HepG2 (cell line): ENCODE results near the gene EHD4. TPM values are rescaled to one million over a fixed set of nuclear protein-coding genes. Genes with fewer than 3 reads are reported as not detected.

ENCODE experiments used
- CEBPG ChIP-seq: IDR thresholded peaks from 2 replicates; pipeline ENCODE4 v1.6.1; 2016
- CREB1 ChIP-seq, 2 experiments: fragments of 450-650 bp in 1 of 2; IDR thresholded peaks; 2 replicates each; pipeline ENCODE4 v1.6.1; 2016 to 2017; ENCODE audit warnings: control low read depth in 1 of 2, mild to moderate bottlenecking in 1 of 2, missing compliant biosample characterization in 1 of 2, missing genetic modification characterization in 1 of 2
- CREM ChIP-seq, 2 experiments: sonication (generic) in 1 of 2; formaldehyde crosslinking in 1 of 2; IDR thresholded peaks; 2 replicates each; pipeline versions ENCODE4 v1.4.0 to v1.6.1; 2016 to 2020; ENCODE audit warnings: antibody characterized with exemption in 1 of 2, mild to moderate bottlenecking in 1 of 2, missing genetic modification reagents in 1 of 2
- FOXA1 ChIP-seq, 2 experiments: fragments of 450-650 bp in 1 of 2; sonication (generic) in 1 of 2; formaldehyde crosslinking in 1 of 2; IDR thresholded peaks; 2 replicates each; pipeline versions ENCODE4 v1.4.0 to v1.6.1; 2016 to 2020; ENCODE audit warnings: missing genetic modification reagents in 1 of 2
- JUN ChIP-seq: sonication (generic); formaldehyde crosslinking; IDR thresholded peaks from 2 replicates; pipeline ENCODE4 v1.4.0; 2020; ENCODE audit warnings: mild to moderate bottlenecking, missing genetic modification reagents
- JUND ChIP-seq: sonication (generic); formaldehyde crosslinking; IDR thresholded peaks from 2 replicates; pipeline ENCODE4 v1.8.0; 2022; ENCODE audit warnings: mild to moderate bottlenecking, missing genetic modification reagents
- KLF16 ChIP-seq, 2 experiments: sonication (generic) in 1 of 2; formaldehyde crosslinking in 1 of 2; IDR thresholded peaks; 2 replicates each; pipeline versions ENCODE4 v1.6.1 to v1.8.0; 2016 to 2023; ENCODE audit warnings: missing genetic modification reagents in 2 of 2, missing compliant biosample characterization in 1 of 2
- KMT2B ChIP-seq: IDR thresholded peaks from 2 replicates; pipeline ENCODE4 v1.6.1; 2016; ENCODE audit warnings: missing genetic modification reagents, missing compliant biosample characterization
- LCORL ChIP-seq, 2 experiments: fragments of 450-650 bp in 1 of 2; sonication (generic) in 1 of 2; formaldehyde crosslinking in 1 of 2; IDR thresholded peaks; 2 replicates each; pipeline versions ENCODE4 v1.5.0 to v1.6.1; 2017 to 2020; ENCODE audit warnings: antibody characterized with exemption in 1 of 2, missing genetic modification reagents in 1 of 2
- NFE2L1 ChIP-seq: sonication (generic); formaldehyde crosslinking; IDR thresholded peaks from 2 replicates; pipeline ENCODE4 v1.4.0; 2020; ENCODE audit warnings: missing genetic modification reagents, mild to moderate bottlenecking, borderline replicate concordance
- RXRB ChIP-seq: IDR thresholded peaks from 2 replicates; pipeline ENCODE4 v1.6.1; 2016; ENCODE audit warnings: borderline replicate concordance, missing genetic modification reagents, missing compliant biosample characterization
- SIX1 ChIP-seq: sonication (generic); formaldehyde crosslinking; IDR thresholded peaks from 2 replicates; pipeline ENCODE4 v1.4.0; 2020; ENCODE audit warnings: missing genetic modification reagents, borderline replicate concordance
- SOX5 ChIP-seq: IDR thresholded peaks from 2 replicates; pipeline ENCODE4 v1.6.1; 2016; ENCODE audit warnings: borderline replicate concordance
- SOX6 ChIP-seq, 2 experiments: fragments of 450-650 bp in 1 of 2; sonication (generic) in 1 of 2; formaldehyde crosslinking in 1 of 2; IDR thresholded peaks; 2 replicates each; pipeline versions ENCODE4 v1.4.0 to v1.6.1; 2017 to 2020; ENCODE audit warnings: antibody characterized with exemption in 1 of 2, mild to moderate bottlenecking in 1 of 2, missing genetic modification reagents in 1 of 2
- THYN1 ChIP-seq: sonication (generic); formaldehyde crosslinking; IDR thresholded peaks from 2 replicates; pipeline ENCODE4 v1.8.1; 2023; ENCODE audit warnings: low read depth, mild to moderate bottlenecking, moderate library complexity, missing genetic modification reagents, borderline replicate concordance
- ZBTB21 ChIP-seq: sonication (generic); formaldehyde crosslinking; IDR thresholded peaks from 2 replicates; pipeline ENCODE4 v1.4.0; 2020; ENCODE audit warnings: missing genetic modification reagents
- ZKSCAN1 ChIP-seq: fragments of 150-350 bp; IDR thresholded peaks from 2 replicates; pipeline ENCODE4 v1.6.1; 2014; ENCODE audit warnings: low read length
- ZNF569 ChIP-seq: sonication (generic); formaldehyde crosslinking; IDR thresholded peaks from 2 replicates; pipeline ENCODE4 v1.5.0; 2020; ENCODE audit warnings: mild to moderate bottlenecking, missing genetic modification reagents, moderate library complexity, borderline replicate concordance
- ZNF644 ChIP-seq: IDR thresholded peaks from 2 replicates; pipeline ENCODE4 v1.6.1; 2016; ENCODE audit warnings: low read depth
- polyA plus RNA-seq, 8 experiments: library from polyadenylated mRNA; depleted of rRNA in 3 of 8; stranded (reverse) in 7 of 8; unstranded in 1 of 8; fragments of >200 nt; fragmentation: Illumina TruSeq in 4 of 8; extraction: Trizol in 4 of 8; gene quantifications; 2 replicates each; pipeline versions ENCODE4 v1.2.1 to v1.2.3, GENCODE V29; 2011 to 2016; ENCODE audit warnings: low read depth in 4 of 8, missing spikeins in 1 of 8, mixed read lengths in 1 of 8; ENCODE audit not compliant: insufficient read depth in 1 of 8
- total RNA-seq, 5 experiments: library from RNA; depleted of rRNA; stranded (reverse); fragments of >200 nt; fragmentation: Illumina TruSeq; extraction: Trizol; gene quantifications; 2 replicates each; pipeline ENCODE4 v1.2.3, GENCODE V29; 2016; ENCODE audit warnings: low read depth in 1 of 5
- TF ChIP-seq, protein P1 (sequence below): sonication (generic); formaldehyde crosslinking; IDR thresholded peaks from 2 replicates; pipeline ENCODE4 v1.5.1; 2020; ENCODE audit warnings: mild to moderate bottlenecking, moderate library complexity, missing genetic modification reagents
- TF ChIP-seq, protein P2 (sequence below): sonication (generic); formaldehyde crosslinking; IDR thresholded peaks from 2 replicates; pipeline ENCODE4 v1.5.0; 2020; ENCODE audit warnings: mild to moderate bottlenecking, missing genetic modification reagents
- TF ChIP-seq, protein P3 (sequence below): IDR thresholded peaks from 2 replicates; pipeline ENCODE4 v1.4.0; 2020; ENCODE audit warnings: mild to moderate bottlenecking, missing genetic modification reagents

Gene EHD4
- total and polyA plus RNA-seq, 2 of the 13 experiments (the other 11 are each of a cell fraction or from before 2014, with no cell fraction given) = 3.1 to 4.8 TPM

DNA sequence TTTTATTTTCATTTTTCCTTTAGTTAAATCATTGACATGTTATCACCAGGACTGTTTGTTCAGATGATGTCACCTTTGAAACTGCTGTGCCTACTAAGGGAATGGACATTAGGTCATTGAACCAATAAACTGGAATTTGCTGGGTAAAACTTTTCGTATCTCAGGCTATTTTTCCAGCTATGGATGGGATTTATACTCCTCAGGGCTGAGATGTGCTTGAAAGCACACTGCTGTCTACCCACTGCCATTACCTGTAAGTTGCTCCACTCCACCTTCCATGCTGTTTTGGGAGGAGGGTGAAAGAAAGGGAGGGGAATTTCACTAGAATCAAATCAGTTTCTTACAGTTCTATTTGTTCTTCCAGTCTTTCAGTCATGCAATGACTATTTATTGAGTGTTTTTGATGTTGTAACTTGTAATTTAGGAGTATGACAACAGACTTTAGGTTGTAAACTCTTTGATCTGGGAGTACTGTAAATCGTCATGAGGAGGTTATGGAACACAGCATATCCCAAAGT is 11.3 kb downstream of the EHD4 start (continued):
- TF ChIP-seq CEBPG (CRISPR knock-in tag) (peak; percentile 6; the same call in 1 of the 2 replicates), RXRB (CRISPR knock-in tag) (peak; percentile 76), SOX5 (peak; percentile 16; the same call in 1 of the 2 replicates), KMT2B (CRISPR knock-in tag) (no peak), ZBTB21 (CRISPR knock-in tag) (peak; percentile 19; the same call in 1 of the 2 replicates), JUN (CRISPR knock-in tag) (peak; percentile 86), ZKSCAN1 (peak; percentile 83), SIX1 (0 out of 2 replicates have a peak, but pooled peaks have one; percentile 13), JUND (peak; percentile 78), NFE2L1 (CRISPR knock-in tag) (no peak), SOX6 (IDR thresholded peaks at IDR 0.05) (no peak), SOX6 (CRISPR knock-in tag; IDR thresholded peaks at IDR 0.05) (peak; percentile 28; the same call in 1 of the 2 replicates), CREB1 (IDR thresholded peaks at IDR 0.05) (no peak), CREB1 (CRISPR knock-in tag; IDR thresholded peaks at IDR 0.05) (peak; percentile 50), FOXA1 (IDR thresholded peaks at IDR 0.05) (no peak), FOXA1 (CRISPR knock-in tag; IDR thresholded peaks at IDR 0.05) (peak; percentile 54; the same call in 1 of the 2 replicates), THYN1 (CRISPR knock-in tag) (no peak), KLF16 (CRISPR knock-in tag; IDR thresholded peaks at IDR 0.05) (no peak), LCORL (IDR thresholded peaks at IDR 0.05) (no peak), LCORL (CRISPR knock-in tag; IDR thresholded peaks at IDR 0.05) (no peak), ZNF569 (no peak), CREM (IDR thresholded peaks at IDR 0.05) (peak; percentile 40; the same call in 1 of the 2 replicates), CREM (CRISPR knock-in tag; IDR thresholded peaks at IDR 0.05) (no peak), ZNF644 (CRISPR knock-in tag) (0 out of 2 replicates have a peak, but pooled peaks have one; percentile 45)
- TF ChIP-seq, protein P1, sequence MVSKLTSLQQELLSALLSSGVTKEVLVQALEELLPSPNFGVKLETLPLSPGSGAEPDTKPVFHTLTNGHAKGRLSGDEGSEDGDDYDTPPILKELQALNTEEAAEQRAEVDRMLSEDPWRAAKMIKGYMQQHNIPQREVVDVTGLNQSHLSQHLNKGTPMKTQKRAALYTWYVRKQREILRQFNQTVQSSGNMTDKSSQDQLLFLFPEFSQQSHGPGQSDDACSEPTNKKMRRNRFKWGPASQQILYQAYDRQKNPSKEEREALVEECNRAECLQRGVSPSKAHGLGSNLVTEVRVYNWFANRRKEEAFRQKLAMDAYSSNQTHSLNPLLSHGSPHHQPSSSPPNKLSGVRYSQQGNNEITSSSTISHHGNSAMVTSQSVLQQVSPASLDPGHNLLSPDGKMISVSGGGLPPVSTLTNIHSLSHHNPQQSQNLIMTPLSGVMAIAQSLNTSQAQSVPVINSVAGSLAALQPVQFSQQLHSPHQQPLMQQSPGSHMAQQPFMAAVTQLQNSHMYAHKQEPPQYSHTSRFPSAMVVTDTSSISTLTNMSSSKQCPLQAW (CRISPR knock-in tag) = 0 out of 2 replicates have a peak, but pooled peaks have one; percentile 49
- TF ChIP-seq, protein P2, sequence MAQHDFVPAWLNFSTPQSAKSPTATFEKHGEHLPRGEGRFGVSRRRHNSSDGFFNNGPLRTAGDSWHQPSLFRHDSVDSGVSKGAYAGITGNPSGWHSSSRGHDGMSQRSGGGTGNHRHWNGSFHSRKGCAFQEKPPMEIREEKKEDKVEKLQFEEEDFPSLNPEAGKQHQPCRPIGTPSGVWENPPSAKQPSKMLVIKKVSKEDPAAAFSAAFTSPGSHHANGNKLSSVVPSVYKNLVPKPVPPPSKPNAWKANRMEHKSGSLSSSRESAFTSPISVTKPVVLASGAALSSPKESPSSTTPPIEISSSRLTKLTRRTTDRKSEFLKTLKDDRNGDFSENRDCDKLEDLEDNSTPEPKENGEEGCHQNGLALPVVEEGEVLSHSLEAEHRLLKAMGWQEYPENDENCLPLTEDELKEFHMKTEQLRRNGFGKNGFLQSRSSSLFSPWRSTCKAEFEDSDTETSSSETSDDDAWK = no peak
- TF ChIP-seq, protein P3, sequence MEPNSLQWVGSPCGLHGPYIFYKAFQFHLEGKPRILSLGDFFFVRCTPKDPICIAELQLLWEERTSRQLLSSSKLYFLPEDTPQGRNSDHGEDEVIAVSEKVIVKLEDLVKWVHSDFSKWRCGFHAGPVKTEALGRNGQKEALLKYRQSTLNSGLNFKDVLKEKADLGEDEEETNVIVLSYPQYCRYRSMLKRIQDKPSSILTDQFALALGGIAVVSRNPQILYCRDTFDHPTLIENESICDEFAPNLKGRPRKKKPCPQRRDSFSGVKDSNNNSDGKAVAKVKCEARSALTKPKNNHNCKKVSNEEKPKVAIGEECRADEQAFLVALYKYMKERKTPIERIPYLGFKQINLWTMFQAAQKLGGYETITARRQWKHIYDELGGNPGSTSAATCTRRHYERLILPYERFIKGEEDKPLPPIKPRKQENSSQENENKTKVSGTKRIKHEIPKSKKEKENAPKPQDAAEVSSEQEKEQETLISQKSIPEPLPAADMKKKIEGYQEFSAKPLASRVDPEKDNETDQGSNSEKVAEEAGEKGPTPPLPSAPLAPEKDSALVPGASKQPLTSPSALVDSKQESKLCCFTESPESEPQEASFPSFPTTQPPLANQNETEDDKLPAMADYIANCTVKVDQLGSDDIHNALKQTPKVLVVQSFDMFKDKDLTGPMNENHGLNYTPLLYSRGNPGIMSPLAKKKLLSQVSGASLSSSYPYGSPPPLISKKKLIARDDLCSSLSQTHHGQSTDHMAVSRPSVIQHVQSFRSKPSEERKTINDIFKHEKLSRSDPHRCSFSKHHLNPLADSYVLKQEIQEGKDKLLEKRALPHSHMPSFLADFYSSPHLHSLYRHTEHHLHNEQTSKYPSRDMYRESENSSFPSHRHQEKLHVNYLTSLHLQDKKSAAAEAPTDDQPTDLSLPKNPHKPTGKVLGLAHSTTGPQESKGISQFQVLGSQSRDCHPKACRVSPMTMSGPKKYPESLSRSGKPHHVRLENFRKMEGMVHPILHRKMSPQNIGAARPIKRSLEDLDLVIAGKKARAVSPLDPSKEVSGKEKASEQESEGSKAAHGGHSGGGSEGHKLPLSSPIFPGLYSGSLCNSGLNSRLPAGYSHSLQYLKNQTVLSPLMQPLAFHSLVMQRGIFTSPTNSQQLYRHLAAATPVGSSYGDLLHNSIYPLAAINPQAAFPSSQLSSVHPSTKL = peak; percentile 67
- TF ChIP-seq, all 625 proteins: peak for 32
